Activated T-helper 2 cell treated with anti-CD3 and anti-CD28 coated beads, Interferon-gamma antibody, Interleukin-2, Interleukin-4, amounts not matched to agents 10 μg/mL and 5 μg/mL and 100 μg/mL, durations not matched to agents 14 hours and 24 hours and 36 hours (primary cell): ENCODE measurements around the gene MTRFR. TPM values are rescaled to one million over a fixed set of nuclear protein-coding genes. Genes with fewer than 3 reads are reported as not detected.

Experiments
- DNase-seq: peaks from one replicate; pipeline ENCODE4 v3.0.0; 2021; ENCODE audit warnings: low spot score
- H3K27ac Mint-ChIP-seq: one replicate; pipeline ENCODE4 v1.8.0; 2021; ENCODE audit warnings: mixed read lengths
- H3K27me3 Mint-ChIP-seq: one replicate; pipeline ENCODE4 v1.8.0; 2021; ENCODE audit warnings: low read depth, mixed read lengths
- H3K36me3 Mint-ChIP-seq: one replicate; pipeline ENCODE4 v1.8.0; 2021; ENCODE audit warnings: low read depth, mixed read lengths
- H3K4me1 Mint-ChIP-seq: one replicate; pipeline ENCODE4 v1.8.0; 2021; ENCODE audit warnings: low read depth, mixed read lengths
- H3K4me3 Mint-ChIP-seq: one replicate; pipeline ENCODE4 v1.8.0; 2021; ENCODE audit warnings: low read depth, mild to moderate bottlenecking, moderate library complexity, mixed read lengths
- H3K9me3 Mint-ChIP-seq: one replicate; pipeline ENCODE4 v1.8.0; 2021; ENCODE audit warnings: mixed read lengths
- intact Hi-C: fragments of 100-400 bp; cut with micrococcal nuclease; formaldehyde crosslinking; loops from one replicate; pipeline ENCODE4 v1.15.1; 2023
- total RNA-seq: library from RNA; stranded (reverse); gene quantifications from 2 replicates; pipeline ENCODE4 v1.2.3, GENCODE V29; 2022

The MTRFR gene
- total RNA-seq, 1 donor from 2014 or later, result 28.9 TPM

DNA sequence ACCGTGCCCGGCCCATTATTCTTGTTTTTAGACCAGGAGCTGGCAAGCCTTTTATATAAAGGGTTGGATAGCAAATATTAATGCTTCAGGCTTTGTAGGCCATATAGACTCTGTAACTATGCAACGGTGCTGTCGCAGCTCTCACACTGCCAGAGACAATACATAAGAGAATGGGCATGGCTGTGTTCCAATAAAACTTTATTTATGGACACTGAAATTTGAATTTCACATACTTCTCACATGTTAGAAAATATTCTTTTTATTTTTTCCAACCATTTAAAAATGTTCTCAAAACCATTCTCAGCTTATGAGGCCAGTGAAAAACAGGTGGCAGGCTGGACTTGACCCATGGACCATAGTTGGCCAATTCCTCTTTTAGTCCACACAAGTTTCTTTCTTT is 51.4 kb downstream of the MTRFR start:
- peaks cover 5% of the 10 kb centered on the region for H3K36me3 Mint-ChIP-seq
- no peaks in the 10 kb centered on the region for H3K9me3 Mint-ChIP-seq
- intact Hi-C loops, result no loop called here
- H3K27ac Mint-ChIP-seq, result no peak overlapping the region
- H3K4me3 Mint-ChIP-seq, result no peak overlapping the region
- H3K27me3 Mint-ChIP-seq, result no peaks in the 10 kb centered on the region
- no peaks in the 10 kb centered on the region for H3K4me1 Mint-ChIP-seq
- DNase-seq, result no peak

- no peak for DNase-seq
- peaks cover 10% of the 10 kb centered on the region for H3K36me3 Mint-ChIP-seq
- H3K27me3 Mint-ChIP-seq, result no peaks in the 10 kb centered on the region
- H3K4me3 Mint-ChIP-seq, result no peak overlapping the region
- H3K4me1 Mint-ChIP-seq, result no peaks in the 10 kb centered on the region
- no peaks in the 10 kb centered on the region for H3K9me3 Mint-ChIP-seq
- intact Hi-C loops, result no loop called here
- peak overlapping the region; percentile 22 for H3K27ac Mint-ChIP-seq
Measured at GRCh38 chr12:123286652-123287373, 53.6 kb downstream of the MTRFR start.

DNA sequence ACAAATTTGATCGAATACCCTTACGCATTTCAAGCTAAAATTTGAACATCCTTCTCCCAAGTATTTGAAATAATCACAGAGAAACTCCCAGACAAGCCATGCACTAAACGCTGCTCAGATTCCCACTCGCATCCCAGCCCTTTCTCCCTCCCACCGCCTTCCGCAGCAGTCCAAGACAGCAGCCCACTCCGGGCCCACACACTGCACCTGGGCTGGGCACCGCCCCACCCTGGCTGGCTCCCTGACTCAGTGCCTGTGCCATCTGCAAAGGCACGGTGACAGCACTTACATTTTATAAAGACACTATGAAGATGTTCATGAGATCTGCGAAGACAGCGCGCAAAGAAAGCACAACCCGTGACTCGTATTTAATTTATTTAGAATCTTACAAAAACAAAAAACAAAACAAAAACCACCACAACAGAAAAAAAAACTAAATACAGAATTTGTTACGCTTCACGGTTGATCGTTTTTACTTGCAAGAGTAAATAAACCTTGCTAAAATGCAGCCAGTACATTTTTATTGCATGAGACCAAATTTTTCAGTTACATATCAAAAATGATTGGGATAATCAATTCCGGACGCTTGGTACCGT is 55.6 kb downstream of the MTRFR start:
- no peaks in the 10 kb centered on the region for H3K4me1 Mint-ChIP-seq

GRCh38 chr12:123289911-123290310 is 56.7 kb downstream of the MTRFR start:
- no peak for DNase-seq
- intact Hi-C loops, result no loop called here
- Mint-ChIP-seq H3K9me3 (no peaks in the 10 kb centered on the region), H3K27ac (no peak overlapping the region), H3K4me1 (no peaks in the 10 kb centered on the region), H3K36me3 (peaks cover 26% of the 10 kb centered on the region), H3K27me3 (no peaks in the 10 kb centered on the region), H3K4me3 (no peak overlapping the region)

More for the DNA sequence above, 55.6 kb downstream of the MTRFR start:
- no peaks in the 10 kb centered on the region for H3K27me3 Mint-ChIP-seq
- intact Hi-C loops, result no loop called here
- H3K36me3 Mint-ChIP-seq, result peaks cover 18% of the 10 kb centered on the region
- no peak overlapping the region for H3K4me3 Mint-ChIP-seq
- no peaks in the 10 kb centered on the region for H3K9me3 Mint-ChIP-seq
- peak overlapping the region; percentile 1 for H3K27ac Mint-ChIP-seq
- DNase-seq, result no peak

GRCh38 chr12:123293178-123293760 is 60.0 kb downstream of the MTRFR start:
- Mint-ChIP-seq H3K9me3 (no peaks in the 10 kb centered on the region), H3K27me3 (no peaks in the 10 kb centered on the region), H3K4me3 (no peak overlapping the region), H3K36me3 (peaks cover 45% of the 10 kb centered on the region), H3K27ac (no peak overlapping the region), H3K4me1 (no peaks in the 10 kb centered on the region)
- intact Hi-C loops, result no loop called here
- DNase-seq, result no peak

DNA sequence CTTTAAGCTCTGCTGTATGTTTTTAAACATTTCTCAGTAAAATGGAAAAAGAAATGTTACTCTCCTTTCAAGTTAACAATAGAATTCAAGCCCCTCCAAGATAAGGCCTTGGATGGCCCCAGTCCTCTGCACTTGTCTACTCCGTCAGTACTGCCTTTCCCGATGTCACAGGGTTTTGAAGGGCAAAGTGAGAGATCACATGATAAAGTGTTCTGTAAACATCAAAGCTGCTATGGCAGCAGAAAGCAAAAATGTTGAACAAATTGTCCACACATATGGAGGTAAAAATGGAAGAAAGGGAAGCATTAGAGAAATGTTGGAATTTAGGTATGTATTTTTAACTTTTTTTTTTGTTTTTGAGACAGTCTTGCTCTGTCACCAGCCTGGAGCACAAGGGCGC is 71.9 kb downstream of the MTRFR start:
- Mint-ChIP-seq H3K36me3 (peaks cover 64% of the 10 kb centered on the region), H3K27ac (no peak overlapping the region), H3K4me1 (no peaks in the 10 kb centered on the region), H3K27me3 (no peaks in the 10 kb centered on the region), H3K9me3 (no peaks in the 10 kb centered on the region), H3K4me3 (no peak overlapping the region)
- no peak for DNase-seq
- intact Hi-C loops, result no loop called here

DNA sequence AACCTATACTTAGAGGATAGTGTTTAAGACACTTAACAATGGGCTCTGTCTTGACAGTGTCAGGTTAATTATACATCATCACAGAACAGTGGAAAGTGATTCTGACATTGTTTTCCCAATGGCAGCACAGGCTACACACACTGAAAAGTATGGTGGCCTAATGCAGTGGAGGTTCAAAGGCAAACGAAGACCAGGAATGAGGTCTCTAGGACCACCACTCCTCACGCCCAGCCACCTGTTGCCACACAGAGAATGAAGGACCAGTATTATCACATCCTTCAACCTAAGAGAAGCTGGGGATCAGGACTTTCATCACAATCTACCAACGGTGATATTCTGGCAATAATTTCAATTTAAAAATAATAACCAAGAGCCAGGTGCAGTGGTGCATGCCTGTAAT is 73.0 kb downstream of the MTRFR start:
- Mint-ChIP-seq H3K27ac (no peak overlapping the region), H3K9me3 (no peaks in the 10 kb centered on the region), H3K36me3 (peaks cover 68% of the 10 kb centered on the region), H3K4me3 (no peak overlapping the region), H3K4me1 (no peaks in the 10 kb centered on the region), H3K27me3 (no peaks in the 10 kb centered on the region)
- intact Hi-C loops, result no loop called here
- no peak for DNase-seq

Other genes starting within 250 kb of the MTRFR start
- 15.5 and 16.2 TPM in 2 replicates for gene PITPNM2, start 82.3 kb upstream of the MTRFR start, total RNA-seq
- gene MPHOSPH9, start 295 bp upstream of the MTRFR start, total RNA-seq, result 97.0 and 99.7 TPM in 2 replicates
- 95.3 and 97.7 TPM in 2 replicates for gene CDK2AP1, start 38.4 kb downstream of the MTRFR start, total RNA-seq
- 51.1 and 52.2 TPM in 2 replicates for gene SBNO1, start 131.4 kb downstream of the MTRFR start, total RNA-seq
- 72.7 and 74.1 TPM in 2 replicates for gene KMT5A, start 150.7 kb downstream of the MTRFR start, total RNA-seq
- gene RILPL2, start 203.2 kb downstream of the MTRFR start, total RNA-seq, result 15.7 and 16.3 TPM in 2 replicates
- 27.1 and 36.4 TPM in 2 replicates for gene SNRNP35, start 224.7 kb downstream of the MTRFR start, total RNA-seq